Right lobe of liver (tissue), 6 donors: ENCODE measurements around the gene P2RY14. TPM values are rescaled to one million over a fixed set of nuclear protein-coding genes. Genes with fewer than 3 reads are reported as not detected.
"Not testable (repeated sequence)": the region's sequence is repeated elsewhere in the genome, so short reads cannot be mapped to it uniquely, and the experiment has no call there.

ENCODE experiments used
- ATAC-seq, 4 donors: fragments of 200-7000 bp; cut with Tn5 transposase; one replicate each; pipeline ENCODE4 v1.9.1; 2020; ENCODE audit warnings: mild to moderate bottlenecking in 4 of 4, moderate library complexity in 4 of 4
- DNase-seq, 3 donors: peaks; one replicate each; pipeline ENCODE4 v3.0.0-alpha.2; 2020
- H3K27ac ChIP-seq, 3 donors: fragments of 200-600 bp; one replicate each; pipeline ENCODE4 v1.8.0; 2022
- H3K27me3 ChIP-seq, 2 donors: fragments of 200-600 bp; one replicate each; pipeline ENCODE4 v1.8.0; 2022
- H3K36me3 ChIP-seq, 4 donors: fragments of 200-600 bp; sonication (generic) in 1 of 4; one replicate each; pipeline versions ENCODE4 v1.5.1 to v1.8.0; 2017 to 2022; ENCODE audit warnings: control low read depth in 1 of 4
- H3K4me1 ChIP-seq, 4 donors: fragments of 200-600 bp; sonication (generic) in 1 of 4; one replicate each; pipeline versions ENCODE4 v1.5.1 to v1.8.0; 2017 to 2022; ENCODE audit warnings: control low read depth in 1 of 4
- H3K4me3 ChIP-seq, 3 donors: fragments of 200-600 bp; one replicate each; pipeline ENCODE4 v1.8.0; 2022
- H3K9me3 ChIP-seq, 4 donors: fragments of 200-600 bp; sonication (generic) in 1 of 4; one replicate each; pipeline versions ENCODE4 v1.5.1 to v1.8.0; 2017 to 2022; ENCODE audit warnings: control low read depth in 1 of 4
- CTCF ChIP-seq, 4 donors: fragments of 200-600 bp in 3 of 4; fragments of 450-650 bp in 1 of 4; IDR thresholded peaks; one replicate each; pipeline versions ENCODE4 v1.5.1 to v1.8.0; 2016 to 2022; ENCODE audit warnings: antibody characterized with exemption in 4 of 4, mild to moderate bottlenecking in 2 of 4
- POLR2A ChIP-seq: fragments of 450-650 bp; IDR thresholded peaks from one replicate; pipeline ENCODE4 v1.6.1; 2017; ENCODE audit warnings: antibody characterized with exemption, mild to moderate bottlenecking
- WGBS: methylation state at CpG from one replicate; pipeline ENCODE4 v1.1.6; 2018; ENCODE audit warnings: low coverage, low lambda C conversion rate; ENCODE audit not compliant: insufficient coverage; ENCODE audit errors: missing lambda C conversion rate; 5-methylcytosine and 5-hydroxymethylcytosine counted together
- intact Hi-C, 2 donors: fragments of 100-400 bp; cut with DNase I; formaldehyde crosslinking; loops; one replicate each; pipeline versions ENCODE4 v1.11.2 to v1.14.1; 2022
- total RNA-seq, 6 experiments: library from RNA; depleted of rRNA in 2 of 6; stranded (reverse); fragments of >200 nt in 2 of 6; fragmentation: NEBNext Ultra II Directional in 3 of 6; extraction: Animal tissue kit (Norgen Biotek cat#: 25700) in 3 of 6; gene quantifications; one replicate each; pipeline versions ENCODE4 v1.1.0 to v1.2.4, GENCODE V29; 2016 to 2023
- donor health status: DM: no; HTN: yes; CAD: no.
- donor health status: DM: no; HTN: no; CAD: no.
- donor health status: DM: no; HTN: no; CAD: no.
- donor health status: DM: no; HTN: yes; CAD: no.
- donor health status: DM: no; HTN: yes; CAD: no.

Gene P2RY14
- total RNA-seq, 6 experiments from 2014 or later = 0.12 to 0.18 (median 0.12) TPM; not detected in 3

- Histone ChIP-seq H3K27ac (no peak overlapping the region), H3K4me1 (no peaks in the 10 kb centered on the region), H3K36me3 (no peaks in the 10 kb centered on the region), H3K9me3 (no peaks in the 10 kb centered on the region), H3K27me3 (no peaks in the 10 kb centered on the region), H3K4me3 (no peak overlapping the region)
- TF ChIP-seq POLR2A (no peak), CTCF (IDR thresholded peaks at IDR 0.05) (no peak)
- intact Hi-C loops = no loop called here
- DNase-seq (no peak), ATAC-seq (no peak)
- 78% methylated on average over 6 of the region's 8 CpGs for WGBS
These were observed 15.3 kb downstream of the P2RY14 start for GRCh38 chr3:151262871-151263525.

GRCh38 chr3:151259664-151260063, 18.7 kb downstream of the P2RY14 start:
- no peak for TF ChIP-seq CTCF (IDR thresholded peaks at IDR 0.05)
- no peak for TF ChIP-seq POLR2A

GRCh38 chr3:151256749-151257148, 21.6 kb downstream of the P2RY14 start:
- Histone ChIP-seq H3K27me3 (no peaks in the 10 kb centered on the region), H3K4me1 (no peaks in the 10 kb centered on the region), H3K9me3 (no peaks in the 10 kb centered on the region), H3K27ac (no peak overlapping the region), H3K4me3 (no peak overlapping the region), H3K36me3 (no peaks in the 10 kb centered on the region)
- TF ChIP-seq POLR2A (no peak), CTCF (IDR thresholded peaks at IDR 0.05) (no peak)
- DNase-seq = no peak
- WGBS = 48% methylated on average over 1 of the region's 1 CpG
- ATAC-seq = no peak
- intact Hi-C loops = no loop called here

More at GRCh38 chr3:151259664-151260063, 18.7 kb downstream of the P2RY14 start:
- no peak overlapping the region for H3K27ac ChIP-seq
- DNase-seq (no peak), ATAC-seq (no peak)
- intact Hi-C loops = no loop called here
- H3K9me3 ChIP-seq = no peaks in the 10 kb centered on the region
- H3K27me3 ChIP-seq = no peaks in the 10 kb centered on the region
- no peak overlapping the region for H3K4me3 ChIP-seq
- WGBS = 46% methylated on average over 3 of the region's 3 CpGs
- H3K36me3 ChIP-seq = no peaks in the 10 kb centered on the region
- H3K4me1 ChIP-seq = no peaks in the 10 kb centered on the region

- no peak overlapping the region for H3K4me3 ChIP-seq
- WGBS = 24% methylated on average over 3 of the region's 3 CpGs
- ATAC-seq (peak in 1 of 4 donors; percentile 18), DNase-seq (no peak)
- H3K27me3 ChIP-seq = no peaks in the 10 kb centered on the region
- H3K36me3 ChIP-seq = no peaks in the 10 kb centered on the region
- H3K9me3 ChIP-seq = no peaks in the 10 kb centered on the region
- no peak overlapping the region for H3K27ac ChIP-seq
- H3K4me1 ChIP-seq = no peaks in the 10 kb centered on the region
- intact Hi-C loops = no loop called here
- TF ChIP-seq CTCF (IDR thresholded peaks at IDR 0.05) = no peak
- TF ChIP-seq POLR2A = no peak
These were observed 29.5 kb downstream of the P2RY14 start for GRCh38 chr3:151248772-151249337.

GRCh38 chr3:151242006-151242405, 36.3 kb downstream of the P2RY14 start:
- no CpG with 5 or more reads among the region's 18 CpGs for WGBS
- ATAC-seq, H3K4me3 ChIP-seq, H3K27ac ChIP-seq, H3K4me1 ChIP-seq, DNase-seq, intact Hi-C loops, H3K27me3 ChIP-seq, H3K9me3 ChIP-seq, H3K36me3 ChIP-seq: not testable (repeated sequence)
